ENCODE data around the gene KCNQ5. TPM values are rescaled to one million over a fixed set of nuclear protein-coding genes. Genes with fewer than 3 reads are reported as not detected.

The KCNQ5 gene
- polyA plus RNA-seq, 1 donor (not counting 4 experiments of a cell fraction or from before 2014, with no cell fraction given): 3.4 TPM

GRCh38 chr6:72857791-72858585 lies 236.1 kb downstream of the KCNQ5 start:
- Histone ChIP-seq H3K9me3 (ENCODE audit: control insufficient read depth, low read depth, low read length) (no peaks in the 10 kb centered on the region), H3K9me1 (ENCODE audit: control insufficient read depth, extremely low read depth, insufficient read depth, low read length) (no peaks in the 10 kb centered on the region), H3K4me3 (ENCODE audit: control insufficient read depth in 2 of 3, extremely low read depth in 1 of 3, insufficient read depth in 2 of 3, low read depth in 1 of 3, low read length in 3 of 3) (no peak overlapping the region), H3K27ac (ENCODE audit: control insufficient read depth, insufficient read depth, low read length) (no peak overlapping the region), H3K36me3 (ENCODE audit: control insufficient read depth in 2 of 2, extremely low read depth in 1 of 2, insufficient read depth in 2 of 2, low read length in 2 of 2) (no peaks in the 10 kb centered on the region), H3K27me3 (ENCODE audit: control insufficient read depth, extremely low read depth, insufficient read depth, low read length) (no peaks in the 10 kb centered on the region), H4K20me1 (ENCODE audit: control insufficient read depth, extremely low read depth, insufficient read depth, low read length) (no peaks in the 10 kb centered on the region), H3K9ac (ENCODE audit: control insufficient read depth, extremely low read depth, insufficient read depth, low read length) (no peak overlapping the region), H3K4me2 (ENCODE audit: control insufficient read depth, extremely low read depth, insufficient read depth, low read depth, low read length) (no peak overlapping the region), H3K79me2 (ENCODE audit: control insufficient read depth, insufficient read depth, low read length) (no peaks in the 10 kb centered on the region), H3K4me1 (ENCODE audit: control insufficient read depth, extremely low read depth, insufficient read depth, low read length) (peaks cover 21% of the 10 kb centered on the region), H2AFZ (ENCODE audit: control insufficient read depth, low read length) (no peak overlapping the region)
- TF ChIP-seq EZH2 (IDR thresholded peaks at IDR 0.05; ENCODE audit: low read length) (no peak), CTCF (optimal IDR thresholded peaks at IDR 0.05 in 1 of 3, IDR thresholded peaks at IDR 0.05 in 1 of 3, conservative IDR thresholded peaks at IDR 0.05 in 1 of 3; ENCODE audit: extremely low read depth in 1 of 3, insufficient read depth in 2 of 3, low read length in 3 of 3) (no peak)
- DNase-seq (ENCODE audit: low read depth, low spot score) (no peak), FAIRE-seq (no peak)
- dilution Hi-C loops (cut with MboI; ENCODE audit: extremely low pct_ligation_motif_present, low sequenced_read_pairs): no loop called here

GRCh38 chr6:72861059-72861458 lies 239.2 kb downstream of the KCNQ5 start:
- no peaks in the 10 kb centered on the region for H3K27me3 ChIP-seq (ENCODE audit: control insufficient read depth, extremely low read depth, insufficient read depth, low read length)
- no peak overlapping the region for H3K4me3 ChIP-seq (ENCODE audit: control insufficient read depth in 2 of 3, extremely low read depth in 1 of 3, insufficient read depth in 2 of 3, low read depth in 1 of 3, low read length in 3 of 3)
- H3K27ac ChIP-seq (ENCODE audit: control insufficient read depth, insufficient read depth, low read length): no peak overlapping the region
- no peak overlapping the region for H2AFZ ChIP-seq (ENCODE audit: control insufficient read depth, low read length)
- dilution Hi-C loops (cut with MboI; ENCODE audit: extremely low pct_ligation_motif_present, low sequenced_read_pairs): no loop called here
- H3K36me3 ChIP-seq (ENCODE audit: control insufficient read depth in 2 of 2, extremely low read depth in 1 of 2, insufficient read depth in 2 of 2, low read length in 2 of 2): no peaks in the 10 kb centered on the region
- no peak overlapping the region for H3K9ac ChIP-seq (ENCODE audit: control insufficient read depth, extremely low read depth, insufficient read depth, low read length)
- H3K4me2 ChIP-seq (ENCODE audit: control insufficient read depth, extremely low read depth, insufficient read depth, low read depth, low read length): no peak overlapping the region
- H3K79me2 ChIP-seq (ENCODE audit: control insufficient read depth, insufficient read depth, low read length): no peaks in the 10 kb centered on the region
- no peaks in the 10 kb centered on the region for H3K9me3 ChIP-seq (ENCODE audit: control insufficient read depth, low read depth, low read length)
- H3K4me1 ChIP-seq (ENCODE audit: control insufficient read depth, extremely low read depth, insufficient read depth, low read length): peaks cover 29% of the 10 kb centered on the region
- FAIRE-seq (no peak), DNase-seq (ENCODE audit: low read depth, low spot score) (no peak)
- no peaks in the 10 kb centered on the region for H3K9me1 ChIP-seq (ENCODE audit: control insufficient read depth, extremely low read depth, insufficient read depth, low read length)
- no peak for TF ChIP-seq CTCF (optimal IDR thresholded peaks at IDR 0.05 in 1 of 3, IDR thresholded peaks at IDR 0.05 in 1 of 3, conservative IDR thresholded peaks at IDR 0.05 in 1 of 3; ENCODE audit: extremely low read depth in 1 of 3, insufficient read depth in 2 of 3, low read length in 3 of 3)
- TF ChIP-seq EZH2 (IDR thresholded peaks at IDR 0.05; ENCODE audit: low read length): no peak
- H4K20me1 ChIP-seq (ENCODE audit: control insufficient read depth, extremely low read depth, insufficient read depth, low read length): no peaks in the 10 kb centered on the region

All from keratinocyte (primary cell).